HL-60/S4 treated with phorbol 12-myristate 13-acetate at 8.2 ng/mL for 4 days and 3 days (cell line): ENCODE data around the gene TP53RK.

Source experiments
- in situ Hi-C: fragments of 300-500 bp; cut with MboI; formaldehyde crosslinking; loops from 2 replicates; pipeline ENCODE4 v1.15.0; 2022; ENCODE audit warnings: low sequenced_read_pairs

TP53RK gene

DNA sequence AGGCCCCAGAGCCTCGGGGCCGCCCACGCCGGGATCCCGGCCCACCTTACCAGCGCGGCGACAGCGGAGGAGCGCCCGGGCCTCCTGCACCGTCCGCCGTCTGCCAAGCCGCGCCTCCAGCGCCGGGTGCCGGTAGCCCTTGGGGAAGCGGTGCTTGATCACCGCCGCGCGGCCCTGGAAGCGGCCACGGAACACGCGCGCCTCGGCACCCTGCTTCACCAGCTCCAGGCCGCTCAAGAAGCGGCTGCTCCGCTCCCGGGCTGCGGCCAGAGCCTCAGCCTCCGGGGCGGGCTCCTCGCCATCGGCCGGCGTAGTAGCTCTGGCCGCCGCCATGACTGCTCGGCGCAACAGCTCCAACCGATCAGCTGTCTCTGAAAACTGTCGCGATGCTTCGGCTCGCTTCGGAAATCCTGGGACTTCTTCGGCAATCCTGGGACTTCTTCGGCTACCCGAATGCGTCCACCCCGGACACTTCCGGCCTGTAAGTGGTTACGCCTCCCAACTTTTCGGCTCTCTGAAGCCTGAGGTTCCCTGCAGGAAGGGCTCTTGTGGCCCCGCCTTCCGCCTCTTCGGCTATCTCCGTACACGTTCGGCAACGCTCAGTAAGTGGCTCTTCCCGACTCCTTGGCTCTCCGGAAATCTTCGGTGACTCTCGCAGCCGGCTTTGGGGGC, at the start of gene TP53RK:
Gene TP53RK (minus strand): TSS at position 363 of the 672 bp plus-strand sequence. CDS start 30 bp downstream, at position 333.
- in situ Hi-C loops, result loop anchor here (10.0 kb wide), 1 partner anchor 154 kb away; no protein-coding TSS in a partner anchor

DNA sequence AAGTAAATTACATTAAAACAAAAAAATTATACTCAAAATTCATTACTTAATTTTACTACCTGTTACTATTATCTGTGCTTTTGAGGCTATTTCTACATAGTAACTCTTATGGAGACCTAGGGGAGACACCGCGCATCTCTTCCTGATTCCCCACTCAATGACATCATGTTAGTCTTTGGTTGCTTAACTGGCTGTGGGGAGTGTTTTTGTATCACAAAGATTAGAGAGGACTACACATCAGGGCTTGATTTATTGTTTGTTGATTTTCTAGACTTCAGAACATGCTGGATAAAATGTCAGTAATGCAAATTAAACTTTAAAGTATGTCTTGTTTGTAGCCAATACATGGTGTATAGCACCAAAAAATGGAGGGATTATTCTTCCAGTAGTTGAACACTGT, 46.2 kb upstream of the TP53RK start:
- in situ Hi-C loops, result no loop called here

DNA sequence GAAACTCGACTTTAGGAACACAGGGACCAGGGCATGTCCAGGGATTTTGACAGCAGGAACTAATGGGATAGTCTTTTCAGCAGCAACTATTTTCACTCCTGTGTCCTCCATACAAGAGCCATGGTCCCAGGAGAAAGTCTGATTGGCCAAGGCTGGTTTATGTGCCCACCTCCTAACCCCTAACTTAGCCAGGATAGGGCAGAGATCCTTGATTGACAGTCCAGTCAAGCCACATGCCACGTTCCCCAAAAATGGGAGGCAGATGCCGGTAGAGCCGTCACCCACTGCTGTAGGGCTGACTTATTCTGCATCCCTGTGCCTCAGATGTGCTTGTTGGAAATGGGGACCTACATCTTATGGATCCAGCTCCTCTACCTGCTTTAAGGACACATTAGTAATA, 42.5 kb upstream of the TP53RK start:
- in situ Hi-C loops, result no loop called here

GRCh38 chr20:46725186-46726165, 36.2 kb upstream of the TP53RK start:
- in situ Hi-C loops, result no loop called here

- in situ Hi-C loops, result no loop called here
Observed at GRCh38 chr20:46724343-46724959, 35.2 kb upstream of the TP53RK start.

- in situ Hi-C loops, result no loop called here
Observed at GRCh38 chr20:46723039-46723438, 33.8 kb upstream of the TP53RK start.

DNA sequence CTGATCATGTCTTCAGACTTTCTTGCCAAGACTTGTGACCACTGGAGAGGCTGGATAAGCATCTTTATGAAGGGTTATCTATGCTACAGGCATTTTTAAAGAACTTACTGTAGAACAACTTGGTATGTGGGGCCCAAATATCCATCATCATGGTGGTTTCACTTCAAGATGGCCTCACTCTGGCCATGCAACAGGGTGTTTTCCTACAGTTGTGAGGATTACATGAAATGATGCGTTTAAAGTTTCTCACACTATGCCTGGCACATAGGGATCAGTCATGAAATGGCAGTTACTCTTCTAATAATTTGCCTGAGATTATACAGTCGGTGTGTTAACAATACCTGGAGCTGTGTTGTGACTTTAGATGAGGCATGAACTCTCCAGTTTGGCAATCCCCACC, 33.2 kb upstream of the TP53RK start:
- in situ Hi-C loops, result no loop called here

DNA sequence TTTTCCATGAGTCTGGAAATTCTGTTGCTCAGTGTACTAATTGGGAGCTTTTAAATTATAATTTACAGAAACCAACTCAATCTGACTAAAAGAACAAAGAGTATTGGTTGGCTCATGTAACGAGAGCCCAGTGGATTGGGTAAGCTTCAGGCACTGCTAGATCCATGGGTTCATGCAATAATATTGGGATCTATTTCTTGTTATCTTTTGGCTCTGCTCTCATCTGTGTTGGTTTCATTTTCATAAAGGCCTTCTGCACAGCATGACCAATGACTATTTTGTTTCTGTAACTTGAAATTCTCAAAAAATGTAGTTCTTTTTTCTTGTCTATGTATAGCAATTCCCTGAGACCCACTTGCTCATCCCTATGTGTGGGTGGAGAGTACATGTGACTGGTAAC, 32.2 kb upstream of the TP53RK start:
- in situ Hi-C loops, result no loop called here

GRCh38 chr20:46720776-46721425, 31.7 kb upstream of the TP53RK start:
- in situ Hi-C loops, result no loop called here

GRCh38 chr20:46720019-46720418, 30.8 kb upstream of the TP53RK start:
- in situ Hi-C loops, result no loop called here

GRCh38 chr20:46717818-46718541, 28.7 kb upstream of the TP53RK start:
- in situ Hi-C loops, result no loop called here

- in situ Hi-C loops, result no loop called here
Observed at GRCh38 chr20:46715292-46715756, 26.1 kb upstream of the TP53RK start.

DNA sequence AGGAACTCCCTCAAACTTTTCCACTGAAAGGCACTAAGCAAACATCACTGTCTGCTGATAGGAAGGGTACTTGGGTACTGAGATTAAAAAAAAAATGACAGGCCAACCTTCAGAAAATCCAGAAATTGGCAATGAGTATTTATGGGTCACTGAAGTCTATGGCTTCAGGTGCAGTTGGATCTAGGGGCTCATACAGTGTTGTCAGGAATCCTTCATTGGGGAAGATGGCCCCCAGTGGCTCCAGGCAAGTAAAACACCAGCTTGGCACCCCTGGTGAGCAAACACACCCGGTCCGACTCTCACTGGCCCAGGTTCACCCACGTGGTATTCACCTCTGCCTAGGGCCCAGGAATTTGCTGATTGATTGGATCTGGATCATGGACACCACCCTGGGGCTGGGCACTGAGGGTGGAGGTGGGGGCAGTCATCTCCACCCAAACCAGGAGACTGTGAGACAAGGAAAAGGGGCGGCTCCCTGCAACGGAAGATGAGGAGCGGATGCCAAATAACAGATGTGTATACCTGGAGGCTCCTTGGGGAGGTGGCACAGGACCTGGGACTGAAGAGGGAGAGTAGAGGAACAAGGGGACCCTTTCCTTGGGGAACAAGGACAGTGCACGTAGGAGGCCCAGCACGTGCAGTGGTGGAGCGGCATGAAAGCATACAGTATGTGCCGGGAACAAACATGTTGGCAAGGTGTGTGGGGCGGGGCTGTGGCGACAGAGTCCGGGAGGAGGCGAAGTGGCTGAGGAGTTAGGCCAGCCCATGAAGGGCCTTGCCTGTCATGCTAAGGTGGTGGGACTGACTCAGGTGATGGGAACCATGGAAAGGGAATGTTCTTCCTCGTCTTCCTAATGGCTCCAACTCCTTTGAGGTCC, 25.0 kb upstream of the TP53RK start:
- in situ Hi-C loops, result no loop called here

- in situ Hi-C loops, result no loop called here
Observed at GRCh38 chr20:46712056-46712636, 22.9 kb upstream of the TP53RK start.

- in situ Hi-C loops, result no loop called here
Observed at GRCh38 chr20:46710153-46710913, 21.1 kb upstream of the TP53RK start.

DNA sequence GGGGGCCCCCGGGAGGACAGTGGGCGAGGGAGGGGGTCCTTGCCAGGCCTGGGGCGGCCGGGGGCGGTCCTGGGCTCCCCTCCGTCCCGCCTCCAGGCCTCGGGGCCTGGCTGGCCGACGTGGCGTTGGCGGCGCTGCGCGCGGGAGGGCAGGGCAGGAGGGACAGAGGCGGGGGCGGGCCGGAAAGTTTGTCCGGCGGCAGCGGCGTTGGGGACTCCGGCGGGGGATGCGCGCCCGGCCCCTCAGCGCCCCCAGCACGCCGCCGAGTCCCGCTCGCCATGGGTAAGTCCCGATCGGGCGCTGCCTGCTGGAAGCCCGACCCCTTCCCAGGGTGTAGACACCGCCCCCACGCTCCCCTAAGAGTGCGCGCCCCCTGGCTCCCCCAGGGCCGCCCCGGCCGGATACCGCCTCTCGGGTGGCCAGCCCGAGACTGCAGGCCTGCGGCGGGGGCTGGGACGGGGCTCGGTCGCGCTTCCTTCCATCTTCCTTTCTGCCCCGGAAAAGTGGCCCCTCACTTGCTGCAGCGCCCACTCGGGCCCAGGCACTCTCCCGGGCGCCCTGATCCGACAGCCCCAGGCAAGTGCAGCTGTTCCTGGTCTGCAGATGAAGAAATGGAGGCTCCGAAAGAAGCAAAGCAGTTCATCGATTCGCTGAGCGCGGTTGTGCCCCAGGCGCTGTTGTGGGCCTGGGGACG, 20.4 kb upstream of the TP53RK start, which contains the start of gene SLC2A10:
Gene SLC2A10 (plus strand): TSS at position 191 of the 694 bp plus-strand sequence. CDS start 88 bp downstream, at position 279.
- in situ Hi-C loops, result no loop called here

DNA sequence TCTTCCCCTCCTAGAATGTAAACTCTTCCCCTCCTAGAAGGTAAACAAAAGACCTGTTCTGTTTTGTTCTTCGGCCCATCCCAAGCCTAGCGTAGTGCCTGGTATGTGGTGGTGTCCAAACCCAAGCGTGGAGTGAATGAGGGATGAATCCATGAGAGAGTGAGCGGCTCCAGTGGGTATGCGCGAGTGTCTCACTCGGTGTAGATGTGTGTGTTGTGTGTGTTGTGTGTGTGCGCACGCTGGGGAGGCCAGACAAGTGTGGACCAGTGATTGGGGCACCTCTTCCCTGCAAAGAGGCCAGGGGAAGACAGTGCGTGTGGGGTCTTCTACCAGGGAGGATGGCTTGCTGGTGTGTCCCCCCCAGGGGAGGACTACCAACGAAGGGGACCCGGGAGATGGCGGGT, 19.8 kb upstream of the TP53RK start:
- in situ Hi-C loops, result no loop called here
